Activated CD4-positive, CD25-positive, alpha-beta regulatory T cell treated with anti-CD3 and anti-CD28 coated beads, Interleukin-2, amount 50 U/mL, for 16 hours (primary cell): Measurements from ENCODE around the gene FAU.

Source experiments
- DNase-seq: peaks from one replicate; pipeline ENCODE4 v3.0.0-alpha.2; 2020; ENCODE audit warnings: low read depth, low spot score

FAU gene

GRCh38 chr11:65078786-65079342 lies 43.1 kb downstream of the FAU start:
- no peak for DNase-seq

DNA sequence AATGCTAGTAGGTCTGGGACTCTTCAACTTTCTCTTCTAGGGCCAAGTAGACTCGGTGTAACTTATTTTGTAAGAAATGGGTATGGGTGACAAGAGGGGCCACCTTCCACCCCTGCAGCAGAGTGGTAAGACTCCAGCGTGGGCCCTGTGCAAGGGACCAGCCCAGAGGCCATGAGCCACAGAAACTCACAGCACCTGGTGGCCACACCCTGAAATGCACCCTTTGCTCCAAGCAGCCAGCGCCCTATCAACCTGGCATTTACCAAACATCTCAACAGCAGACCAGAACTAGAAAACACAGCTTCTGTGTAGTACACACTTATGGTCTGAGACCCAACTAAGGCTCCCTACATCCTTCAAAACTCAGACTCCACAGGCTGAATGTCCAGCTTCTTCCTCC lies 43.8 kb downstream of the FAU start:
- peak; percentile 39 for DNase-seq

DNA sequence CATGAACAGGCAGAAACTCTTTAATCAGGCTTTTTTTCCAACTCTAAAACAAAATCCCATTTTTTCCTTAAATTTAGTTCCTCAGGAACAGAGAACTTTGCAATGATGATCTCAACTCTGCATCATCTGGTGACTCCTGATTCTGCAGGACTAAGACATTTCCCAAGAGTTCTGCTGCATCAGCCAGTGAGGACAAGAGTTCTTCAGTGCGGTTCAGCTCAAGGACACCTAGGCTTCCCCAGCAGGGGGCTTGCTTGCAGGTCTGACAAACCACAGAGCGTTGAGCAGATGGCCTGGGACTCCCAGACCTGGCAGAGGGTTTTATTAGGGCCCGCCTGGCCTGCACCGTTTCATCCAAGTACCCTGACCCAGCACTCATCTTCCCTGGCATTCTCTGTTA lies 44.5 kb downstream of the FAU start:
- DNase-seq = no peak

DNA sequence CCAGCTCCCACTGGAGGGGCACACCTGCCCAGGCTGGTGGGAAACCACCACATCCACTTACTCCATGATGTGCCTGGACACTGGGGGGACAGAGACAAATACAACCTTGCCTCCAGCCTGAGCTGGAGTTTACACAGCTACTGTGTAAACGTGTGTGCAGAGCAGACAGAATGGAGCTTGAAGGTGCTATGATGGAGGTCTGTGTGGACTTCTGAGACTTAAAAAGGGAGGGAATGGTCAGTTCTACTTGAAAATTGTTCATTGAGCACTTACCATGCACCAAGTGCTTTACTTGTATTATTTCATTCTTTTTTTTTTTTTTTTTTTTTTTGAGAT lies 49.3 kb downstream of the FAU start:
- no peak for DNase-seq

DNA sequence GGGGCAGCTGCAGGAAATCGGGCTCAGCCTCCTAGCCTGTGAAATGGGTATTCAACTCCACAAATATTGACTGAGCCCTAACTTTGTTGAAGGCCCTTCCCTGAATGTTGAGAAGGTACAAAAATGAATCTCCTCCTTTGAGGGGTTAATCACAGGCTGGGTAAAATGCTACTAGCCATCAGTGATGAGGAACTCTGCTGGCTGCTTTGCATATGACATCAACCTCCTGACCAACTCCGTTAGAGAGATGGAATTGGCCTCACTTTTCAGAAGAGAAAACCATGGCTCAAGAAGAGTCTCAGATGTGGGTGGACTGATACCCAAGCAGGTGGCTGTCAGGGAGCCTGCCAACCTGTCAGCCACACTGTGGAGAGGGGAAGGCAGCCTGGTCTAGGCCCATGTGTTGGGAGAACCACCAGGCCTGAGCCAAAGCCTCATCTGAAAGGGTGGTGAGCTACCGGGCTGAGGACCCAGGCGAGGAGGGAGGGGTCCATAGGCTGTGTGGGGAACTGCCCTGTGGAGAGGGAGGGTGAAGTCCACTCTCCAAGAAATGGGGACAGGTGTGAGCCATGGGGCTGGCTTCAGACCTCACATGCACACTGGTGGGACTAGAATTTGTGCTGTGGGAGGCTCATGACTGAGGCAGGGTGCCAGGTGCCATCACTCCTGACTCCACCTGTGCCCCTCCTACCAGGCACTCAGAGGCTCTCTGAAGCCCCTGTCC lies 49.9 kb downstream of the FAU start:
- no peak for DNase-seq
